ENCODE results near the gene EVC2.

DNA sequence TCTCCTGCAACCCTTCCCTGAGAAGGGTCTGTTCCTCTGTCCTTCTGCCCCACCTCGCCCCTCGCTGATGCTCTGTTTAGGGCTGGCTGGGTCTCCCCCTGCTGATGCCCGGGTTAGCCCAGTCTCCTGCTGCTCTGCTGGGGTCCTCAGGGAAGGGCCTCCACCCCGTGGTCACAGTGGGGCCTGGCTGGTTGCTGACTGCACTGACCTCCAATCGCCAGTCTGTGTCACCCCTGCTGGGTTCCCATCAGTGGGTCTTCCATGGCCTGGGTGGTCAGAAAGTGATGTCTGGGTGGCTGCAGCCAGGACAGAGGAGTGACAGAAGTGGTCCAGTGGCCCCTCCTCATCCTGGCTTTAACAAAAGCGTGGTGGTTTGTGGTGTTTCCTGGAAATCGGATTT is 47.3 kb upstream of the EVC2 start:
- no peak for TF ChIP-seq CTCF (IDR thresholded peaks at IDR 0.05)
- TF ChIP-seq ZFX (IDR thresholded peaks at IDR 0.05; ENCODE audit: borderline replicate concordance) = no peak

Data from 22Rv1 (cell line).